NCI-H1436 (cell line): ENCODE data around the gene DUSP22.
"Not testable (repeated sequence)": the region's sequence is repeated elsewhere in the genome, so short reads cannot be mapped to it uniquely, and the experiment has no call there.

ENCODE experiments used
- DNase-seq: peaks from one replicate; lab custom pipeline; 2025; lab: John Stamatoyannopoulos, UW

DUSP22 gene

GRCh38 chr6:324116-324728, 31.9 kb downstream of the DUSP22 start:
- no peak for DNase-seq

GRCh38 chr6:324729-325125, 32.4 kb downstream of the DUSP22 start:
- DNase-seq: no peak

GRCh38 chr6:325161-325860, 33.0 kb downstream of the DUSP22 start:
- not testable (repeated sequence) for DNase-seq

- DNase-seq: not testable (repeated sequence)
Observed at GRCh38 chr6:326066-326465, 33.8 kb downstream of the DUSP22 start.

- no peak for DNase-seq
Observed at GRCh38 chr6:326896-327537, 34.7 kb downstream of the DUSP22 start.

- DNase-seq: no peak
Observed at GRCh38 chr6:327538-328116, 35.3 kb downstream of the DUSP22 start.

- DNase-seq: no peak
Observed at GRCh38 chr6:328136-328670, 35.9 kb downstream of the DUSP22 start.

GRCh38 chr6:328924-329323, 36.6 kb downstream of the DUSP22 start:
- DNase-seq: no peak

- no peak for DNase-seq
Observed at GRCh38 chr6:329888-330691, 37.8 kb downstream of the DUSP22 start.

- no peak for DNase-seq
Observed at GRCh38 chr6:330948-331347, 38.7 kb downstream of the DUSP22 start.

GRCh38 chr6:331622-332521, 39.6 kb downstream of the DUSP22 start:
- no peak for DNase-seq

- no peak for DNase-seq
Observed at GRCh38 chr6:332671-333070, 40.4 kb downstream of the DUSP22 start.

- no peak for DNase-seq
Observed at GRCh38 chr6:333379-334002, 41.2 kb downstream of the DUSP22 start.

GRCh38 chr6:334536-335510, 42.5 kb downstream of the DUSP22 start:
- no peak for DNase-seq

- DNase-seq: no peak
Observed at GRCh38 chr6:335572-335971, 43.3 kb downstream of the DUSP22 start.

GRCh38 chr6:336159-337114, 44.1 kb downstream of the DUSP22 start:
- DNase-seq: no peak

GRCh38 chr6:337805-338368, 45.6 kb downstream of the DUSP22 start:
- DNase-seq: no peak

GRCh38 chr6:338815-339262, 46.6 kb downstream of the DUSP22 start:
- no peak for DNase-seq
